A673 (cell line): ENCODE data around the gene PARM1. TPM values are rescaled to one million over a fixed set of nuclear protein-coding genes. Genes with fewer than 3 reads are reported as not detected.

ENCODE experiments used
- BruUV-seq: library from RNA; stranded (reverse); fragments of 400-500 nt; replicated peaks from 2 replicates; lab custom pipeline; 2021; lab: Mats Ljungman, UMichigan
- CTCF ChIA-PET: fragments of 300-600 bp; sonication (Branson Sonifier 250); formaldehyde crosslinking; loops from one replicate; lab custom pipeline; 2022; ENCODE audit warnings: antibody characterized with exemption; lab: Charles Lee
- POLR2A ChIA-PET: fragments of 300-600 bp; sonication (Branson Sonifier 250); formaldehyde crosslinking; loops from one replicate; lab custom pipeline; 2022; ENCODE audit warnings: antibody characterized with exemption; ENCODE audit not compliant: low non-redundant PET; lab: Charles Lee
- DNase-seq: peaks from one replicate; pipeline ENCODE4 v3.0.0-alpha.2; 2015; ENCODE audit warnings: low spot score
- H3K27ac ChIP-seq: fragments of 200-600 bp; sonication (generic); 2 replicates; pipeline ENCODE4 v1.5.1; 2016; ENCODE audit warnings: mixed run types, low read depth, mild to moderate bottlenecking, mixed read lengths, antibody characterized with exemption, low read length; ENCODE audit not compliant: poor library complexity, severe bottlenecking
- H3K27me3 ChIP-seq: fragments of 200-600 bp; sonication (generic); replicated peaks from 2 replicates; pipeline ENCODE4 v1.6.1; 2017; ENCODE audit warnings: mixed run types, low read depth, mild to moderate bottlenecking, mixed read lengths, antibody characterized with exemption, low read length; ENCODE audit not compliant: insufficient read depth, poor library complexity
- H3K36me3 ChIP-seq: fragments of 200-600 bp; sonication (generic); 2 replicates; pipeline ENCODE4 v1.6.1; 2016; ENCODE audit warnings: mixed run types, mild to moderate bottlenecking, mixed read lengths, antibody characterized with exemption, low read length; ENCODE audit not compliant: insufficient read depth, poor library complexity, severe bottlenecking
- H3K4me1 ChIP-seq: fragments of 200-600 bp; sonication (generic); 2 replicates; pipeline ENCODE4 v1.6.1; 2017; ENCODE audit warnings: mixed run types, mild to moderate bottlenecking, mixed read lengths, antibody characterized with exemption, low read length; ENCODE audit not compliant: insufficient read depth, poor library complexity, severe bottlenecking
- H3K4me3 ChIP-seq: fragments of 200-600 bp; sonication (generic); 2 replicates; pipeline ENCODE4 v1.5.1; 2016; ENCODE audit warnings: low read depth, mixed run types, mild to moderate bottlenecking, mixed read lengths, low read length; ENCODE audit not compliant: poor library complexity, severe bottlenecking
- H3K9me3 ChIP-seq: fragments of 200-600 bp; sonication (generic); 2 replicates; pipeline ENCODE4 v1.6.1; 2016; ENCODE audit warnings: mixed run types, low read depth, mild to moderate bottlenecking, mixed read lengths, antibody characterized with exemption, low read length; ENCODE audit not compliant: poor library complexity, severe bottlenecking
- EZH2 ChIP-seq: fragments of 200-600 bp; sonication (generic); IDR thresholded peaks from 2 replicates; pipeline ENCODE4 v1.6.1; 2017; ENCODE audit warnings: borderline replicate concordance, low read depth, mild to moderate bottlenecking, mixed read lengths, antibody characterized with exemption, low read length; ENCODE audit not compliant: poor library complexity, severe bottlenecking
- intact Hi-C: fragments of 100-400 bp; cut with micrococcal nuclease; formaldehyde crosslinking; loops from one replicate; pipeline ENCODE4 v1.10.0; 2022; ENCODE audit not compliant: unreplicated experiment
- total RNA-seq: library from RNA; stranded (reverse); gene quantifications from 2 replicates; pipeline ENCODE4 v1.2.3, GENCODE V29; 2021
- TF ChIP-seq, protein P1 (sequence below): fragments of 300-800, 200-600 bp; sonication (generic); conservative IDR thresholded peaks from 2 replicates; pipeline ENCODE4 v1.5.1; 2017; ENCODE audit warnings: low read depth, mild to moderate bottlenecking, antibody characterized with exemption, low read length, moderate library complexity, mixed read lengths

Gene PARM1
- total RNA-seq, 1 experiment from 2014 or later = 12.3 TPM

DNA sequence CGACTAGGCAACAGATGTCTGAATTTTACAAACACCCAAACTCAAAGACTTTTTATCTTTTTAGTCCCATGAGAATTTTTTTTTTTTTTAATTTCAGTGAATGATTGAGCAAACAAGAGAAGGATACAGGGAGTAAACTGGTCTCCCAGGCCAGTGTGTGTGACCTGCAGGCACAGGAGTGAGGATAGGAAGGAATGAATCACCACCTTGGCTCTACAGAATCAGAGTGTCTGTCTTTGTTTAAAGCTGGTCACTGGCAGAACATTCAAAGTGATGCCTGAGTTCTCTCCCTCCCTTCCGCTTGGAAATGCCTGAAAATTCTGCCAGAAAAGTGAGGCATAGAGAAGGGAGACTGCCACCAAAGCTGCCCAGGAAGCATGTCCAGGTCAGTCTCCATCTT lies 69.5 kb downstream of the PARM1 start:
- DNase-seq = no peak
- no peaks in the 10 kb centered on the region for H3K27me3 ChIP-seq
- H3K9me3 ChIP-seq = no peaks in the 10 kb centered on the region
- ChIA-PET CTCF (no interaction called here), POLR2A (no interaction called here)
- peaks cover 8% of the 10 kb centered on the region for H3K4me1 ChIP-seq
- no peak overlapping the region for H3K27ac ChIP-seq
- no peaks in the 10 kb centered on the region for H3K36me3 ChIP-seq
- BruUV-seq = no TSS peak
- intact Hi-C loops = no loop called here
- no peak overlapping the region for H3K4me3 ChIP-seq
- TF ChIP-seq, protein P1, sequence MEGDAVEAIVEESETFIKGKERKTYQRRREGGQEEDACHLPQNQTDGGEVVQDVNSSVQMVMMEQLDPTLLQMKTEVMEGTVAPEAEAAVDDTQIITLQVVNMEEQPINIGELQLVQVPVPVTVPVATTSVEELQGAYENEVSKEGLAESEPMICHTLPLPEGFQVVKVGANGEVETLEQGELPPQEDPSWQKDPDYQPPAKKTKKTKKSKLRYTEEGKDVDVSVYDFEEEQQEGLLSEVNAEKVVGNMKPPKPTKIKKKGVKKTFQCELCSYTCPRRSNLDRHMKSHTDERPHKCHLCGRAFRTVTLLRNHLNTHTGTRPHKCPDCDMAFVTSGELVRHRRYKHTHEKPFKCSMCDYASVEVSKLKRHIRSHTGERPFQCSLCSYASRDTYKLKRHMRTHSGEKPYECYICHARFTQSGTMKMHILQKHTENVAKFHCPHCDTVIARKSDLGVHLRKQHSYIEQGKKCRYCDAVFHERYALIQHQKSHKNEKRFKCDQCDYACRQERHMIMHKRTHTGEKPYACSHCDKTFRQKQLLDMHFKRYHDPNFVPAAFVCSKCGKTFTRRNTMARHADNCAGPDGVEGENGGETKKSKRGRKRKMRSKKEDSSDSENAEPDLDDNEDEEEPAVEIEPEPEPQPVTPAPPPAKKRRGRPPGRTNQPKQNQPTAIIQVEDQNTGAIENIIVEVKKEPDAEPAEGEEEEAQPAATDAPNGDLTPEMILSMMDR = no peak
- no peak for TF ChIP-seq EZH2

DNA sequence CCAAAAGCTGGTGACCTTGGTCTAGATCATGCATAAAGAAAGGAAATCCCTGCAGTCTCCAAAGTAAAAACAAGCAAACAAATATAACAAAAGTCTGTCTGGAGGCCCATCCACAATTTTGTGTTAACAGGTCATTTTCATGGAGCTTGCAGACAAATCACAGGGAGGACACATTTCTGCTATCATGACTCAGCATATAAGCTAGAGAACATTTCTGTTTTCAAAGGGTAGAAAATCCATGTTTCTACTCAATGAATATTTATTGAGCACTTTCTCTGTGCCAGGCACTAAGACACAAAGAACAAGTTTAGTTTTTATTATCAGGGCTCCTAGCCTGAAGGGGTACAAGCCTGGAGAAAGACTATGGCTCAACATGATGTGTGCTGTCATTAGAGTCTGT lies 71.1 kb downstream of the PARM1 start:
- BruUV-seq = no TSS peak

DNA sequence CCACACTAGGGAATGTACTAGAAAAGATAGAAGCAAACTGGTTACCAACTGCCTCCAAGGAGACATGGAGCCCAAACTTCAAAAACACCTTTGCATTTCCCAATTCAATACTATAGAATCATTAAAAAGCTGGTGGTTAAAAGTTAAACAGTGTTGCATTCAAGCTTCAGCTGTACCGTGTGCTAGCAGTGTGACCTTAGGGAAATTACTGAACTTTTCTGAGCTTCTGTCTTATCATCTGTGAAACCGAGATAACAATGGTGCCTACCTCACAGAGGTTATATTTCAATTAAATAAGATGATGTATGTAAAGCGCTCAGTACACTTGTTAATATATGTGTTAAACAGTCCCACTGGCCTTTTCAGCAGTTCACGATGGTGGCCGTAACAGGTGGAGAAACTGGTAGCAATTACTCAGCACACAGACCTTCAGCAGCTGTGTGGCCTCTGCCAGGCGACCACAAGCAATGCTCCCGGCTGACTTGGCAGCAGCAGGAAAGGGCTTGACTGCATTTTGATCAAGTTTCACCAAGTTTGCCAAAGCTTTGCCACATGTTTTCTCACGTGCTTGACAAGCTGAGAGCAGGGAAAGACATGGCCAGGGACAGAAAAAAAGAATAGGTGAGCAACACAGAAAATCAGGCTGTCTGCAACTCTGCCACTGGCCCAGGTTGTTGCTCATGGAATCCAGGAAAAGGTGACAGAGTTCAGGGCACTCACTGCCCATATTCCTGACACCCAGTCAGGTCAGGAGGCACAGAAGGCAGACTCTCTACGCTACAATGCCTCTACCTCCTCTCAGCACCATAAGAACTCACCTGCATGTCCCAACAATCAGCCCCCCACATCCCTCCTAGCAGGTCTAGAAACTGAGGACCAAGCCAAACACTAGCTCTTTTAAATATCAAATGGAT lies 72.1 kb downstream of the PARM1 start:
- BruUV-seq = no TSS peak
- CTCF ChIA-PET = no interaction called here

More for the DNA sequence above, 71.1 kb downstream of the PARM1 start:
- no peak overlapping the region for H3K27ac ChIP-seq
- no peak for TF ChIP-seq EZH2
- TF ChIP-seq, protein P1 = no peak
- no peaks in the 10 kb centered on the region for H3K27me3 ChIP-seq
- H3K9me3 ChIP-seq = no peaks in the 10 kb centered on the region
- intact Hi-C loops = no loop called here
- CTCF ChIA-PET = no interaction called here
- H3K4me3 ChIP-seq = no peak overlapping the region
- H3K36me3 ChIP-seq = no peaks in the 10 kb centered on the region
- POLR2A ChIA-PET = no interaction called here
- no peak for DNase-seq
- peaks cover 8% of the 10 kb centered on the region for H3K4me1 ChIP-seq

More for the DNA sequence above, 72.1 kb downstream of the PARM1 start:
- Histone ChIP-seq H3K4me3 (no peak overlapping the region), H3K36me3 (no peaks in the 10 kb centered on the region), H3K27me3 (no peaks in the 10 kb centered on the region), H3K9me3 (no peaks in the 10 kb centered on the region), H3K27ac (no peak overlapping the region), H3K4me1 (peaks cover 8% of the 10 kb centered on the region)
- POLR2A ChIA-PET = no interaction called here
- no peak for DNase-seq
- intact Hi-C loops = no loop called here
- TF ChIP-seq EZH2 = no peak
- TF ChIP-seq, protein P1 = no peak
